Measurements from ENCODE around the gene ABCA1. TPM values are rescaled to one million over a fixed set of nuclear protein-coding genes. Genes with fewer than 3 reads are reported as not detected.

The ABCA1 gene
- total RNA-seq, 1 donor from 2014 or later = 21.9 TPM

DNA sequence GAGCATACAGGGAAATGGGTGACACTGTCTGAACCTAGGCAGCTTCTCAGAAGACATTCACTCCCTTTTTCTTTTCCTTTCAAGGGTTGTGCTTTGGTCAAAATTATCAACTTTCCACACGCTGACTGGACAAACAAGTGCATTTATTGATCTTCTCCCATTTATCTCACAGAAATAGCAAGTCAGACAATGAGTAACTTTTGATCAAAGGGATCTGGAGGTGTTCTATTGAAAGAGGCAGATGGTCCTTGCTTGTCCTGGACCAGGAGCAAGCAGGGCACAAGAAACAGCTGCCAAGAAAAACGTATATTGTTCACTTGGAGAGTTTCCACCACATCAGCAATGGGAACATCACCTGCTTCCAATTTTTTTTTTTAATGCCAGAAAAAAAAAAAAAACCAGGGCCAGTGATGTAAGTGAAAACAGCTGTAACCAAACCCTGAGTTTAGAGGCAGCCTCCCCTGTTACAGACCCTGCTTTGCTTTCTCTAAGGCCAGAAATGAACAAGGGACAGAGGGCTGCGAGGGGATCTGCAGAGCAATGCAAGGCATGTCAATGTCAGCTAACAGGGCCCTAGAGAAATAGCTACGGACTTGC is 84.2 kb downstream of the ABCA1 start:
- Histone ChIP-seq H3K27me3 (ENCODE audit: control insufficient read depth, insufficient read depth, low read length) (no peaks in the 10 kb centered on the region), H3K4me3 (ENCODE audit: low read depth, low read length) (no peak overlapping the region)

DNA sequence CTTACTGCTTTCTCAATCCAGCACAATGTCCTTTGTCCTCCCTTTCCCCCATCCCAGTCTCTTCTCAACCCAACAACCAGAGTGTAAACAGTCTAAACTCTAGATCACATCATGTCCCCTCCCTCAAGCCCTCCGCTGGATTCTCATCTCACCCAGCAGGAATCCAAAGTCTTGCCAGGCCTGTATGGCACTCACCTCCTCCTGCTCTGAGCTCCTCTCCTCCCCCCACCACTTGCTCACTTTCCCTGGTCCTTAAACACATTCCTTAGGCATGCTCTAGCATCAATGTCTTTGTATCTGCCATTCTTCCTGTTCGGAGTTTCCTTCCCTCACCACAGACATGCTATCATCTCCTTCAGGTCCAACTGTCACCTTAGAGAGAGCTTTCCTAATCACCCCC is 85.3 kb downstream of the ABCA1 start:
- DNase-seq (ENCODE audit: low read depth) = no peak
- H3K36me3 ChIP-seq (ENCODE audit: control insufficient read depth, insufficient read depth, low read length) = no peaks in the 10 kb centered on the region
- no peaks in the 10 kb centered on the region for H3K27me3 ChIP-seq (ENCODE audit: control insufficient read depth, insufficient read depth, low read length)
- no peak for TF ChIP-seq CTCF (IDR thresholded peaks at IDR 0.05; ENCODE audit: insufficient read depth, low read length, poor library complexity, severe bottlenecking)
- no peak overlapping the region for H3K4me3 ChIP-seq (ENCODE audit: low read depth, low read length)

More for the DNA sequence above, 84.2 kb downstream of the ABCA1 start:
- no peak for TF ChIP-seq CTCF (IDR thresholded peaks at IDR 0.05; ENCODE audit: insufficient read depth, low read length, poor library complexity, severe bottlenecking)
- H3K36me3 ChIP-seq (ENCODE audit: control insufficient read depth, insufficient read depth, low read length) = no peaks in the 10 kb centered on the region
- no peak for DNase-seq (ENCODE audit: low read depth)

GRCh38 chr9:104841601-104842141 is 86.3 kb downstream of the ABCA1 start:
- Histone ChIP-seq H3K4me3 (ENCODE audit: low read depth, low read length) (no peak overlapping the region), H3K27me3 (ENCODE audit: control insufficient read depth, insufficient read depth, low read length) (no peaks in the 10 kb centered on the region), H3K36me3 (ENCODE audit: control insufficient read depth, insufficient read depth, low read length) (no peaks in the 10 kb centered on the region)
- DNase-seq (ENCODE audit: low read depth) = no peak
- TF ChIP-seq CTCF (IDR thresholded peaks at IDR 0.05; ENCODE audit: insufficient read depth, low read length, poor library complexity, severe bottlenecking) = no peak

DNA sequence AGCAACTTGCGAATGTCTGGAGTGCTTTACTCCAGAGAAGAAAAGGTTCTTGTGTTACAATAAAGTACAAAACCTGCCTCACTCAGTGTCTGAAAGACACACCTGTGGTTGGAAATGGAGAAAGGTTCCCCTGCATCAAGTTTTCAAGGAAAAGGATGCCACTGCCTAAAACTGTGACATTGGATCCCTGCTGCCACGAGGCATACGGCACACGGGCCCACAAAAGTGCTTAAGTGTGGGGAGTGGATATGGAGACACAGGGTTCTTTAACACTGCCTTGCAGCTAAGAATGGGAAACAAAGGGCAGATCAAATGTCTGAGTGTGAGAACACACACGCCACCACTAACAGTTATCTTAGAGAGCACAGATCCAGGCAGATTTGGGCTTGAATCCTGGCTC is 89.0 kb downstream of the ABCA1 start:
- no peak for DNase-seq (ENCODE audit: low read depth)
- no peaks in the 10 kb centered on the region for H3K27me3 ChIP-seq (ENCODE audit: control insufficient read depth, insufficient read depth, low read length)
- no peak for TF ChIP-seq CTCF (IDR thresholded peaks at IDR 0.05; ENCODE audit: insufficient read depth, low read length, poor library complexity, severe bottlenecking)
- no peaks in the 10 kb centered on the region for H3K36me3 ChIP-seq (ENCODE audit: control insufficient read depth, insufficient read depth, low read length)
- H3K4me3 ChIP-seq (ENCODE audit: low read depth, low read length) = no peak overlapping the region

GRCh38 chr9:104836767-104837166 is 91.2 kb downstream of the ABCA1 start:
- TF ChIP-seq CTCF (IDR thresholded peaks at IDR 0.05; ENCODE audit: insufficient read depth, low read length, poor library complexity, severe bottlenecking) = no peak
- H3K27me3 ChIP-seq (ENCODE audit: control insufficient read depth, insufficient read depth, low read length) = no peaks in the 10 kb centered on the region
- no peak overlapping the region for H3K4me3 ChIP-seq (ENCODE audit: low read depth, low read length)
- DNase-seq (ENCODE audit: low read depth) = no peak
- no peaks in the 10 kb centered on the region for H3K36me3 ChIP-seq (ENCODE audit: control insufficient read depth, insufficient read depth, low read length)

DNA sequence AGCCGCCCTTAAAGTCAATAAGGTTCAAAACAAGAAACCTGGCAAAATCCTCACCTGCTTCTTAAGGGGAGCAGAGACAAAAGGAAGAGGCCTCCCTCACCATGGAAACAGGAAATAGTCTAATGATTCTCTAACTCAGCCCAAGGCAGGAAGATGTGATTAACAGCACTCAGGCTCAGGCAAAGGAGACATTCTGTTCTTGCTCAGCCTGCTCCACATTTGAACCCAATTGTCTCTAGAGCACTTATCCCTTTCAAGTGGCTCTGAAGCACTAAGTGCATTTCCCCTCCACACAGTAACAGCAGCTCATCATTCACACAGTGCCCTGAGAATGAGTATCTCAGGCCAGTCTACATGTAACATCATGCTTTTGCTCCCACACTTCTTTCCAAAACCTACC is 91.7 kb downstream of the ABCA1 start:
- Histone ChIP-seq H3K4me3 (ENCODE audit: low read depth, low read length) (no peak overlapping the region), H3K36me3 (ENCODE audit: control insufficient read depth, insufficient read depth, low read length) (peaks cover 1% of the 10 kb centered on the region), H3K27me3 (ENCODE audit: control insufficient read depth, insufficient read depth, low read length) (no peaks in the 10 kb centered on the region)
- TF ChIP-seq CTCF (IDR thresholded peaks at IDR 0.05; ENCODE audit: insufficient read depth, low read length, poor library complexity, severe bottlenecking) = no peak
- no peak for DNase-seq (ENCODE audit: low read depth)

Measured in kidney epithelial cell (primary cell).